Activated T-helper 17 cell treated with anti-CD3 and anti-CD28 coated beads, Interleukin-2, amount 50 U/mL, for 72 hours (primary cell): ENCODE data around the gene TEX264. TPM values are rescaled to one million over a fixed set of nuclear protein-coding genes. Genes with fewer than 3 reads are reported as not detected.

Source experiments
- ATAC-seq: fragments of 150-1000 bp; cut with Tn5 transposase; replicated peaks from 2 replicates; pipeline ENCODE4 v1.10.0; 2021; ENCODE audit warnings: mild to moderate bottlenecking, moderate library complexity
- H3K27ac Mint-ChIP-seq: one replicate; pipeline ENCODE4 v1.8.0; 2022; ENCODE audit warnings: mixed read lengths
- H3K27me3 Mint-ChIP-seq: one replicate; pipeline ENCODE4 v1.8.0; 2022; ENCODE audit warnings: mixed read lengths
- H3K36me3 Mint-ChIP-seq: one replicate; pipeline ENCODE4 v1.8.0; 2022; ENCODE audit warnings: low read depth, mild to moderate bottlenecking, mixed read lengths
- H3K4me1 Mint-ChIP-seq: one replicate; pipeline ENCODE4 v1.8.0; 2022; ENCODE audit warnings: mixed read lengths
- H3K4me3 Mint-ChIP-seq: one replicate; pipeline ENCODE4 v1.8.0; 2022; ENCODE audit warnings: mild to moderate bottlenecking, mixed read lengths
- H3K9me3 Mint-ChIP-seq: one replicate; pipeline ENCODE4 v1.8.0; 2022; ENCODE audit warnings: mixed read lengths
- total RNA-seq, 2 donors: library from RNA; stranded (reverse); gene quantifications; one replicate each; pipeline ENCODE4 v1.2.3, GENCODE V29; 2022

TEX264 gene
- total RNA-seq, 2 donors from 2014 or later: 43.4 to 55.3 TPM

DNA sequence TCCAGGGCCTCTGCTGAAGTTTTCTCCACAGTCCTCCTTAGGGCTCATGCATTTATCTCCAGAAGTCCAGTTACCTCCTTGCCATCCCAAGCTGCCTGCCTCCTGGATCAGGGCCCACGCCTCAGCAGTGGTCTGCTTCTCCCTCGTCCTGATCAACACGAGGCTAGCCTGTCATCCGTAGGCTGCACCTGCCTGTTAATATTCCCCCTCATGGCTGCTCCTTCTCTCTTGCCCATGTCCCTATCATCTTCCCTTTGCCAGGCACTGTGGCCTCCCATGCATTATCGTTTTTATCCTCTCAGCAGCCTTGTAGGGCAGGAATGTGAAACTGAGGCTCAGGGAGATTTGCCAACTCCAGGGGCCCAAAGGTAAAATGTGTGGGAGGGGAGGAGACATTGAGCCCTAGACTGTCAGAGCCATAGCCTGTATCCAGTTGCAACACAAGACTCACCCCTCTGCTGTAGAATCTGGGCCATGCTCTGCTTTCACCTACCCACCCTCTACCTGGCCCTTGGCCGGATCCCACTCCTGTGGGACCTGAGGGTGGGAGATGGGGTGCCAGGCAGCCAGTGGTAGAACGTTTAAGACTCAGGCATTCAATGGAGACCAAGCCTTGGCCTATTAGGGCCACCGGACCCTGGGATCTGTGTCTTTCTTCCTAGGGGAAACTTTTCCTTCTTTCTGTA lies 40.4 kb downstream of the TEX264 start:
- peaks cover 8% of the 10 kb centered on the region for H3K36me3 Mint-ChIP-seq
- no peak overlapping the region for H3K4me3 Mint-ChIP-seq
- ATAC-seq: no peak
- no peak overlapping the region for H3K27ac Mint-ChIP-seq
- H3K9me3 Mint-ChIP-seq: no peaks in the 10 kb centered on the region
- peaks cover 14% of the 10 kb centered on the region for H3K4me1 Mint-ChIP-seq
- H3K27me3 Mint-ChIP-seq: no peaks in the 10 kb centered on the region

DNA sequence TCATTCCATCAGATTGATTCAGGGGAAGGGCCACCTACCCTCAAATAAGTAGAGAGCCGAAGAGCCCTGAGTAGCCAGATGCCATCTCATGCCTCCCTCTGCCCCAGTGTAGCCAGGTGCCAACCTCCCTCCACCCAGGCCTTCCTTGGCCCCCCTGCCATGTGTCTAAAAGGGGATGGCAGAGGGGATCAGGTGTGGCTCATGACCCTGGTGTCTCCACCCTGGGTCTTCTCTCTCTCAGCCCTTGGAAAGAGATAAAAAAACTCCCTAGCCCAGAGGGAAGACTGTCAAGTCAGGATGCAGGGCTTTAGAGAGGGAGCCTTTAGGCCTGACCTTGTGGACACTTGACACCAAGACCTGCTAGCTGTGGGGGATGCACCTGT lies 41.0 kb downstream of the TEX264 start:
- Mint-ChIP-seq H3K27ac (no peak overlapping the region), H3K27me3 (no peaks in the 10 kb centered on the region), H3K4me1 (peaks cover 12% of the 10 kb centered on the region), H3K9me3 (no peaks in the 10 kb centered on the region), H3K4me3 (no peak overlapping the region), H3K36me3 (peaks cover 8% of the 10 kb centered on the region)
- ATAC-seq: no peak

DNA sequence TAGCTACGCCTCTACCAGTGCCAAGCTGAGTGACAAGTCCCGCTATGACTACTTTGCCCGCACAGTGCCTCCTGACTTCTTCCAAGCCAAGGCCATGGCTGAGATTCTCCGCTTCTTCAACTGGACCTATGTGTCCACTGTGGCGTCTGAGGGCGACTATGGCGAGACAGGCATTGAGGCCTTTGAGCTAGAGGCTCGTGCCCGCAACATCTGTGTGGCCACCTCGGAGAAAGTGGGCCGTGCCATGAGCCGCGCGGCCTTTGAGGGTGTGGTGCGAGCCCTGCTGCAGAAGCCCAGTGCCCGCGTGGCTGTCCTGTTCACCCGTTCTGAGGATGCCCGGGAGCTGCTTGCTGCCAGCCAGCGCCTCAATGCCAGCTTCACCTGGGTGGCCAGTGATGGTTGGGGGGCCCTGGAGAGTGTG lies 41.5 kb downstream of the TEX264 start:
- Mint-ChIP-seq H3K36me3 (peaks cover 8% of the 10 kb centered on the region), H3K27ac (no peak overlapping the region), H3K9me3 (no peaks in the 10 kb centered on the region), H3K4me3 (no peak overlapping the region), H3K27me3 (no peaks in the 10 kb centered on the region), H3K4me1 (peaks cover 9% of the 10 kb centered on the region)
- ATAC-seq: no peak

DNA sequence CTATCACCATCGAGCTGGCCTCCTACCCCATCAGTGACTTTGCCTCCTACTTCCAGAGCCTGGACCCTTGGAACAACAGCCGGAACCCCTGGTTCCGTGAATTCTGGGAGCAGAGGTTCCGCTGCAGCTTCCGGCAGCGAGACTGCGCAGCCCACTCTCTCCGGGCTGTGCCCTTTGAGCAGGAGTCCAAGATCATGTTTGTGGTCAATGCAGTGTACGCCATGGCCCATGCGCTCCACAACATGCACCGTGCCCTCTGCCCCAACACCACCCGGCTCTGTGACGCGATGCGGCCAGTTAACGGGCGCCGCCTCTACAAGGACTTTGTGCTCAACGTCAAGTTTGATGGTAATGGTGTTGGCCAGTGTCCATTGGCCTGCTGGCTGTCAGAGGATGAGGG lies 41.9 kb downstream of the TEX264 start:
- H3K36me3 Mint-ChIP-seq: peaks cover 8% of the 10 kb centered on the region
- H3K27ac Mint-ChIP-seq: no peak overlapping the region
- peaks cover 6% of the 10 kb centered on the region for H3K4me1 Mint-ChIP-seq
- H3K27me3 Mint-ChIP-seq: no peaks in the 10 kb centered on the region
- H3K4me3 Mint-ChIP-seq: no peak overlapping the region
- no peaks in the 10 kb centered on the region for H3K9me3 Mint-ChIP-seq
- no peak for ATAC-seq

DNA sequence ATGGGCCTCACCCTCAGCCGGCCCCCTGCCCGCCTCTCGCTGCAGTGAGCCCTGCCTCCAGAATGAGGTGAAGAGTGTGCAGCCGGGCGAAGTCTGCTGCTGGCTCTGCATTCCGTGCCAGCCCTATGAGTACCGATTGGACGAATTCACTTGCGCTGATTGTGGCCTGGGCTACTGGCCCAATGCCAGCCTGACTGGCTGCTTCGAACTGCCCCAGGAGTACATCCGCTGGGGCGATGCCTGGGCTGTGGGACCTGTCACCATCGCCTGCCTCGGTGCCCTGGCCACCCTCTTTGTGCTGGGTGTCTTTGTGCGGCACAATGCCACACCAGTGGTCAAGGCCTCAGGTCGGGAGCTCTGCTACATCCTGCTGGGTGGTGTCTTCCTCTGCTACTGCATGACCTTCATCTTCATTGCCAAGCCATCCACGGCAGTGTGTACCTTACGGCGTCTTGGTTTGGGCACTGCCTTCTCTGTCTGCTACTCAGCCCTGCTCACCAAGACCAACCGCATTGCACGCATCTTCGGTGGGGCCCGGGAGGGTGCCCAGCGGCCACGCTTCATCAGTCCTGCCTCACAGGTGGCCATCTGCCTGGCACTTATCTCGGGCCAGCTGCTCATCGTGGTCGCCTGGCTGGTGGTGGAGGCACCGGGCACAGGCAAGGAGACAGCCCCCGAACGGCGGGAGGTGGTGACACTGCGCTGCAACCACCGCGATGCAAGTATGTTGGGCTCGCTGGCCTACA lies 44.4 kb downstream of the TEX264 start:
- H3K27ac Mint-ChIP-seq: no peak overlapping the region
- no peaks in the 10 kb centered on the region for H3K9me3 Mint-ChIP-seq
- no peaks in the 10 kb centered on the region for H3K27me3 Mint-ChIP-seq
- no peak overlapping the region for H3K4me3 Mint-ChIP-seq
- H3K4me1 Mint-ChIP-seq: peaks cover 6% of the 10 kb centered on the region
- no peaks in the 10 kb centered on the region for H3K36me3 Mint-ChIP-seq
- ATAC-seq: no peak

DNA sequence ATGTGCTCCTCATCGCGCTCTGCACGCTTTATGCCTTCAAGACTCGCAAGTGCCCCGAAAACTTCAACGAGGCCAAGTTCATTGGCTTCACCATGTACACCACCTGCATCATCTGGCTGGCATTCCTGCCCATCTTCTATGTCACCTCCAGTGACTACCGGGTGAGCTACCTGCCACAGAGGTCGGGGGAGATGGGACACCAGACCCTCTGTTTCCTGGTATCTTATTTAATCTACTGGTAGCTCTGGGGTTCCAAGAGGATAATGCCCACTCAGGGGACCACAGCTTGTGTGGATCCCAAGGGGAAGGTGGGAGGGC lies 44.9 kb downstream of the TEX264 start:
- H3K36me3 Mint-ChIP-seq: no peaks in the 10 kb centered on the region
- no peaks in the 10 kb centered on the region for H3K9me3 Mint-ChIP-seq
- no peak overlapping the region for H3K4me3 Mint-ChIP-seq
- H3K27ac Mint-ChIP-seq: no peak overlapping the region
- no peaks in the 10 kb centered on the region for H3K27me3 Mint-ChIP-seq
- no peak for ATAC-seq
- peaks cover 10% of the 10 kb centered on the region for H3K4me1 Mint-ChIP-seq

DNA sequence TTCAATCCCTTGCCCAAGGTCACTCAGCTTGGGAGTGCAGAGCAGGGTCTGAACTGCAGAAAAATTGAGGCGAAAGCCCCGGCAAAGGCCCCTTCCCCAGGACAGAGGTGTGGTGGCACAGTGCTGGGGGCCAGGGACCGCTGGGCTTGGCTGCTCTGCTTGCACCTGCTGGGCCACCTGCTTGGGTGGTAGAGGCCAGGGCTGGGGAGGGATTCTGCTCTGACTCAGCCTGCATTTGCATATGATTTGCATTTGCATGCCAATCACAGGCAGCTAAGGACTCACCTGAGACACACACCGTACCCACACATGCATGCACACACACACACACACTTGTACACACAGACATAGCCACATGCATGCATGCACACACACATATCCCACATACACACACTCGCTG lies 45.8 kb downstream of the TEX264 start:
- Mint-ChIP-seq H3K27me3 (no peaks in the 10 kb centered on the region), H3K4me1 (peaks cover 17% of the 10 kb centered on the region), H3K4me3 (no peak overlapping the region), H3K27ac (no peak overlapping the region), H3K36me3 (no peaks in the 10 kb centered on the region), H3K9me3 (no peaks in the 10 kb centered on the region)
- ATAC-seq: no peak

DNA sequence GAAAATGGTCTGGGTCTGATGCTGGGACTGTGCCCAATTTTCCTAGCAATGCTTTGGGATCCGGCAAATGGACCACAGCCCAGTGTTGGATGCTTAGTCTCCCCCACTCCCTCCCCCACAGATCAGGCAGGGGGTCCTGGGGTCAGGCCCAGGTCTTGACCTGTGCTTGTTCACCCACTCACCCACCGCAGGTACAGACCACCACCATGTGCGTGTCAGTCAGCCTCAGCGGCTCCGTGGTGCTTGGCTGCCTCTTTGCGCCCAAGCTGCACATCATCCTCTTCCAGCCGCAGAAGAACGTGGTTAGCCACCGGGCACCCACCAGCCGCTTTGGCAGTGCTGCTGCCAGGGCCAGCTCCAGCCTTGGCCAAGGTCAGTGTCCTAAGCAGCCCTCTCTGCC lies 46.4 kb downstream of the TEX264 start:
- Mint-ChIP-seq H3K27me3 (no peaks in the 10 kb centered on the region), H3K27ac (no peak overlapping the region), H3K4me1 (peaks cover 17% of the 10 kb centered on the region), H3K9me3 (no peaks in the 10 kb centered on the region), H3K36me3 (no peaks in the 10 kb centered on the region), H3K4me3 (no peak overlapping the region)
- no peak for ATAC-seq

DNA sequence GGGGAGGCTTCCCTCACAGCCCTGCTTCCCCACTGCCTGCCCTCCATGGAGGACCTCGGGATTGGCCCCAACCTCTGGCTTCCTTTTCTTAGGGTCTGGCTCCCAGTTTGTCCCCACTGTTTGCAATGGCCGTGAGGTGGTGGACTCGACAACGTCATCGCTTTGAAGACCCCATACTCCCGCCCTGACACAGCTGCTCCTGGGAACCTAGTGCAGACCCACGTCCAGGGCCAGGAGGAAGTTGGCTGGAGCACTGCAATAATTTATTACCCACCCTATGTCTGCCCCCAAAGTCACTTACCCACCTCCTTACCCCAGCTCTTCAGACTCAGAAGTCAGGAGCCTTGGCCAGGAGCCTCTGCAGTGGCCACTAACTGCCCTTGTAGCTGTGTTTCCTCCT lies 46.9 kb downstream of the TEX264 start:
- Mint-ChIP-seq H3K4me3 (no peak overlapping the region), H3K36me3 (no peaks in the 10 kb centered on the region), H3K27me3 (no peaks in the 10 kb centered on the region), H3K27ac (no peak overlapping the region), H3K9me3 (no peaks in the 10 kb centered on the region), H3K4me1 (peaks cover 17% of the 10 kb centered on the region)
- no peak for ATAC-seq

DNA sequence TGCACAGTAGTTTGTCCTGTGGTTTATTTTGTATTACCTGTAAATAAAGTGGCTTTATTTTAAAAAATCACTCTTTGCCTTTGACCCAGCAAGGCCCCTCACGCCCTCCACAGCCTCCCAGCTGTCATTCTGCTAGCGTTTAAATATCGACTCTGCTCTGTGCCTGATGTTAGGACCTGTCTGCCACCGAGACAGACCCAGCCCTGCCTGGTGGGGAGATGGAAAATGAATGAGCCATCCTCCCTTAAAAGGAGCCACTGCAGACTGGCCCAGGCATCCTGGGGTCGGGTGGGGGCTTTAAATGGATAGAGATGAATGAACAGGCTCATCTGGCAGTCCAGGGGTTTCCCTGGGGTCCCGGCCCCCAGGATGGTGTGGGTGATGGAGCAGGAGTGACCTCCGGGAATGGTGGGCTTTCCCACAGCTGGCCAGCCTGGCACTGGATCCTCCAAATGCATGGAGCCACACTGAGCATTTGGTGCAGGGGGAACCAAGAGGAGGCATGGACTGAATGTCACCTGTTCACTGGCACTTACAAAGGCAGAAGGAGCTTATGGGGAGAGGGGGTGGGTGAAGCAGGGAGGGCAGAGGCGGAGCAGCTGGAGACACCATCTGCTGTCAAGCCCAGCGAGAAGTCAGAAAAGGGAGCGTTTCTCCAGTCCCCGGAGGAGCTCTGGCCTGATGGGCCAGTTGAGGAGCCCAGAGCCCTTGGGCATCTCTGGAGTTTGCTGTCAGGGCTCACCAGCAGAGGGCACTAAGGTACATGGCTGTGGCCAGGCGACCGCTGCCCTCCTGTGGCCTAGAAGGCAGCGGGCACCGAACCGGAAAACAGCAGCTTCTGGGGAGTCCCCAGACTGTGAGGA lies 47.7 kb downstream of the TEX264 start:
- peaks cover 17% of the 10 kb centered on the region for H3K4me1 Mint-ChIP-seq
- no peaks in the 10 kb centered on the region for H3K9me3 Mint-ChIP-seq
- ATAC-seq: peak; percentile 96
- H3K27me3 Mint-ChIP-seq: no peaks in the 10 kb centered on the region
- peak overlapping the region; percentile 46 for H3K27ac Mint-ChIP-seq
- no peaks in the 10 kb centered on the region for H3K36me3 Mint-ChIP-seq
- no peak overlapping the region for H3K4me3 Mint-ChIP-seq

DNA sequence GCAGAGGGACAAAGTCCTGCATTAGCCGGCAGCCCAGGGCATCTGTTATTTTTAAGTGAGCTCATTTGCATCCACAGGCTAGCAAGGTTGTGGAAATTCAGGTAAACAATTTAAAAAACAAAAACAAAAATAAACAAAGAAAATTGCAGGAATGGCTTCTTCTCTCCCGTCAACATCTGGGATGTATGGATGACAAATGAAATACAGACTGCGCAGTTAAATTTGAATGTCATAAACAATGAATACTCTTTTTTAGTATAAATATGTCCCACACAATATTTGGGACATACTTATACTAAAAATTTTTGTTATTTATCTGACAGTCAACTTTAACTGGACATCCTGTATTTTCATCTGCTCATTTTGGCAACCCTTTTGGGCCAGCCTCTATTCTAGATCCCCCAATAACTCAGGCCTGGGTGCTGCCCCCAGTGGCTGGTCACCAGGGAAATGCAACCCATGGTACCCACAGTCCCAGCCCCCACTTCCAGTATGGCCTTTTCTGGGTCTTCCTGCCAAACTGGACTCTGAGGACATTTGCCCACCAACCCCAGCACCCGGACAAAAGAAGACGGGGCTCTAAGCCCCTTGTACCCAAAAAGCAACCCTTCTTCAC lies 48.5 kb downstream of the TEX264 start:
- Mint-ChIP-seq H3K4me3 (no peak overlapping the region), H3K36me3 (no peaks in the 10 kb centered on the region), H3K27ac (peak overlapping the region; percentile 46), H3K27me3 (no peaks in the 10 kb centered on the region), H3K9me3 (no peaks in the 10 kb centered on the region), H3K4me1 (peaks cover 17% of the 10 kb centered on the region)
- ATAC-seq: no peak

DNA sequence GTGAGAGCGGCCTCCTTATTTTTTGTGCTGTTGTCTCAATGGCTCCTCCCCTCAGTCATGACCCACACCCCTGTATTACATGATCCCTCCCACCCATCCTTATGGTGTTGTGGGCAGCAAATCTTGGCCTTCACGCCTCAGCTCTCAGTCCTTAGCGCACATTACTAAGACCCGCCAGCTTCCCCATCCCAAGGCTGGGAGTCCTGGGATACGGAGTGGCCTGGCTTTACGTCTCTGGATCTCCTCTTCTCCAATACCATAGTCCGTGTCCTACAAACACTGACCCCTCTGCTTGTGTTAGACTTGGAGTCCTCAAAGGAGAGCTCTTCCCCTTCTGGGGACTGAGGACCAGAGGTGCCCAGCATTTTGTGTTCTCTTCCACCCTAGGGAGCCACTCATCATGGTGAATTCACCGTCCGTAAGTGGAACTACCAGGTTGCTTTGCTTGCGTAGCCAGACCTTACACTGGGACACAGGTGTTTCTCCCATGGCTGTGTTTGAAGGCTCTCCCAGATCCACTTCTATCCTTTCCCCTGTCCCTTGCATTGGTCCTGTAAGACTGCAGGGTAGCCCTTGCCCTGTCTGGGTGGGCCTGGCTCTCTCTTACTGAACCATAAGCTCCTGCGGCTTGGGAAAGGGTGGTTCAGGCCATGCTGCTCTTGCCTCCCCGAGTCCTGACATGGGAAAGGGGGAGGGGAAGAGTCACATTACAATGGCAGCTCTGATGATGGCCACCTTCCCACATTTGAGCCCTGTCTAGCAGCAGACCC lies 49.4 kb downstream of the TEX264 start:
- Mint-ChIP-seq H3K4me3 (no peak overlapping the region), H3K9me3 (no peaks in the 10 kb centered on the region), H3K4me1 (peaks cover 17% of the 10 kb centered on the region), H3K27ac (peak overlapping the region; percentile 71), H3K36me3 (no peaks in the 10 kb centered on the region), H3K27me3 (no peaks in the 10 kb centered on the region)
- ATAC-seq: no peak

DNA sequence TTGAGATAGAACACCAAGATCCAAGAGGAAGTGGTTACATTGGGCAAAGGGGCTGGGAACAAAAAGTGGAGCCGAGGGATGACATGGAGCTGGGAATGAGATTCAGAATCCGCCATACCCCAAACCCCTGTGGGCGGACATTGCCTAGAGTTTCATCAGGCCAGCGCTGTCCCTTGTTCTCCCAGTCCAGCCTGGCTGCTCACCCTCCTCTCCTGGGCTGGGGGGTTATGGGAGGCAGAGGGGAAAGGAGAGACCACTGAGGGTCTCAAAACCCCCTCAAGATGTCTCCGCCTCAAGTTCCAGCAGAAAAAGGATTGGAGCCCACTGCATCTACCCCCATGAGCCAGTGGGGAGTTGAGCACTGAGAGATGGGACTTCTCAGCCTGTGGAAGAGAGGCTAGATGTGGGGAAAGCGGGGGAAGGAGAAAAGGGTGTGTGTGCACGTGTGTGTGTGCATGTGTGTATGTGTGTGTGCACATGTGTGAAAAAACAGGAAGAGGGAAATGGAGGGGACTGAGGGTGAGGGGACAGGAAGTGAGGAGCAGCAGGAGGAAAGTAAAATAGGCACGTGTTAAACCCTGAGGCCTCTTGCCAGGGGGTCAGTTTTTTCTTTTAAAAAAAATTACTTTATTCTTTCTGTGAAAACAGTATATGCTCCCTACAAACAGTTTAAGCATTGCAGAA lies 50.2 kb downstream of the TEX264 start:
- Mint-ChIP-seq H3K9me3 (no peaks in the 10 kb centered on the region), H3K27ac (peak overlapping the region; percentile 71), H3K4me1 (peaks cover 17% of the 10 kb centered on the region), H3K27me3 (no peaks in the 10 kb centered on the region), H3K4me3 (no peak overlapping the region), H3K36me3 (no peaks in the 10 kb centered on the region)
- ATAC-seq: no peak
